K562 (cell line): ENCODE data around the gene SND1. TPM values are rescaled to one million over a fixed set of nuclear protein-coding genes. Genes with fewer than 3 reads are reported as not detected.

Experiments
- CBX8 ChIP-seq: fragments of 200-600 bp; sonication (generic); IDR thresholded peaks from 2 replicates; pipeline ENCODE4 v1.6.1; 2012; ENCODE audit warnings: borderline replicate concordance, mixed run types, low read depth, mild to moderate bottlenecking, moderate library complexity, mixed read lengths, low read length, control low read depth, inconsistent platforms; ENCODE audit not compliant: poor library complexity, severe bottlenecking; ENCODE audit errors: extremely low read depth
- MED1 ChIP-seq: sonication (generic); formaldehyde crosslinking; IDR thresholded peaks from 2 replicates; pipeline ENCODE4 v1.8.1; 2023; ENCODE audit warnings: missing genetic modification reagents, borderline replicate concordance
- POLR2H ChIP-seq: IDR thresholded peaks from 2 replicates; pipeline ENCODE4 v1.6.1; 2016; ENCODE audit warnings: missing genetic modification characterization, low read depth, mild to moderate bottlenecking, control low read depth, missing compliant biosample characterization, moderate library complexity
- RAD51 ChIP-seq: fragments of 450-650 bp; IDR thresholded peaks from 2 replicates; pipeline ENCODE4 v1.7.1; 2016; ENCODE audit warnings: low read depth, mild to moderate bottlenecking, borderline replicate concordance
- RFX1 ChIP-seq: fragments of 450-650 bp; IDR thresholded peaks from 2 replicates; pipeline ENCODE4 v1.6.1; 2016; ENCODE audit warnings: mild to moderate bottlenecking, moderate library complexity
- TARDBP ChIP-seq: fragments of 450-650 bp; IDR thresholded peaks from 2 replicates; pipeline ENCODE4 v1.6.1; 2016
- ZBTB40 ChIP-seq, 2 experiments: fragments of 450-650 bp in 1 of 2; sonication (generic) in 1 of 2; formaldehyde crosslinking in 1 of 2; IDR thresholded peaks; 2 replicates each; pipeline versions ENCODE4 v1.7.1 to v1.9.0; 2016 to 2022; ENCODE audit warnings: inconsistent platforms in 1 of 2, mild to moderate bottlenecking in 1 of 2, missing genetic modification reagents in 1 of 2
- polyA plus RNA-seq, 8 experiments: library from polyadenylated mRNA; depleted of rRNA in 4 of 8; stranded (reverse) in 5 of 8; unstranded in 3 of 8; fragments of >200 nt; fragmentation: Nextera tagmentation in 2 of 8; fragmentation: Illumina TruSeq in 1 of 8; extraction: Ambion mirVana in 2 of 8; extraction: Trizol in 1 of 8; gene quantifications; 2 replicates each; pipeline versions ENCODE4 v1.2.1 to v1.2.3, GENCODE V29; 2011 to 2014; ENCODE audit warnings: inconsistent platforms in 1 of 8, missing spikeins in 1 of 8
- total RNA-seq, 7 experiments: library from RNA; depleted of rRNA in 6 of 7; stranded (reverse); fragments of >200 nt in 6 of 7; fragmentation: Illumina TruSeq in 2 of 7; extraction: Trizol in 2 of 7; gene quantifications; 2 replicates each; pipeline versions ENCODE4 v1.2.1 to v1.2.3, GENCODE V29; 2011 to 2021; ENCODE audit warnings: low replicate concordance in 1 of 7

SND1 gene
- total and polyA plus RNA-seq, 9 of the 15 experiments (the other 6 are each of a cell fraction or from before 2014, with no cell fraction given), result 46.5 to 307 (median 191) TPM

GRCh38 chr7:127677433-127678230, 25.6 kb downstream of the SND1 start (continued):
- 0 out of 2 replicates have a peak, but pooled peaks have one; percentile 18 for TF ChIP-seq POLR2H (tag)
- no peak for TF ChIP-seq CBX8
- no peak for TF ChIP-seq TARDBP
- peak; percentile 85 for TF ChIP-seq ZBTB40 (IDR thresholded peaks at IDR 0.05)
- no peak for TF ChIP-seq ZBTB40 (CRISPR knock-in tag; IDR thresholded peaks at IDR 0.05)
- TF ChIP-seq MED1, result no peak
- TF ChIP-seq RFX1, result no peak
- TF ChIP-seq RAD51, result no peak
- TF ChIP-seq, all 486 proteins: peak for 2
